GOT3 (cell line): ENCODE data around the gene KRT76.

Experiments
- DNase-seq: peaks from one replicate; lab custom pipeline; 2025; ENCODE audit warnings: mixed read lengths; lab: John Stamatoyannopoulos, UW

Gene KRT76

GRCh38 chr12:52730383-52730782 lies 46.8 kb downstream of the KRT76 start:
- DNase-seq: no peak

DNA sequence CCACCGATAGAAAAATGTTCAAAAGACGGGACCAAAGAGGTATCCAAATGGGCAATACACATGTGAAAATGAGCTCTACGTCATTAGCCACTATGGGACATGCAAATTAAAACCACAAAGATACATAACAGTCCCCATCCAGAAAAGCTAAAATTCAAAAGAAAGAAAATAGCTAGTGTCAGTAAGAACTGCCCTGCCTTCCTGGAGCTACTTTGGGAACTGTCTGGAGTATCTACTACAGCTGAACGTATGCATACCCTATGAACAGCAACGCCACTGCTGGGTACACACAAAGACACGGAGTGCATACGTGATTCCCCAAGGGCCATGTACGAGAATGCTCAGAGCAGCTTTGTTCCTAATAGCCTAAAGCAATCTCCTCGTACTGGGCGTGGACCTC lies 48.0 kb downstream of the KRT76 start:
- DNase-seq: no peak

GRCh38 chr12:52728374-52728773 lies 48.8 kb downstream of the KRT76 start:
- DNase-seq: no peak

DNA sequence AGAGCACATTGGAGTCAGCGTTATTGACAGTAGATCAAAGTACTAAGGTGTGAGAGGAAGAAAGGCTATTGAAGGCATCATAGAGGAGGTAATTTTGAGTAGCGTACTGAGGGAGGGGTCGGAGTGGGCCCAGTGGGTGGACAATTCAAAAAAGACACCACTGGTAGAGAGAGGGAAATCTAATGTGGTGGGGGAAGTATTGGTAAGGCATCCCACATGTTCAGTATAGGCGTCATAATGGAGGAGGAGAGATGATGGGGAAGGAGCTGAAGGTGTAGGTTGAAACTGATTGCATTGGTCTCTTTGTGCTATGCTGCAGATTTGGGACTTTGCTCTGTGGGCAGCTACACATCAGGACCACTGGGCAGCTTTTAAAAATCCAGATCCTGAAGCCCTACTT lies 50.1 kb downstream of the KRT76 start:
- no peak for DNase-seq

- DNase-seq: no peak
Observed at GRCh38 chr12:52726451-52726850, 50.7 kb downstream of the KRT76 start.

GRCh38 chr12:52724384-52724783 lies 52.8 kb downstream of the KRT76 start:
- DNase-seq: no peak

GRCh38 chr12:52722680-52723079 lies 54.5 kb downstream of the KRT76 start:
- no peak for DNase-seq

DNA sequence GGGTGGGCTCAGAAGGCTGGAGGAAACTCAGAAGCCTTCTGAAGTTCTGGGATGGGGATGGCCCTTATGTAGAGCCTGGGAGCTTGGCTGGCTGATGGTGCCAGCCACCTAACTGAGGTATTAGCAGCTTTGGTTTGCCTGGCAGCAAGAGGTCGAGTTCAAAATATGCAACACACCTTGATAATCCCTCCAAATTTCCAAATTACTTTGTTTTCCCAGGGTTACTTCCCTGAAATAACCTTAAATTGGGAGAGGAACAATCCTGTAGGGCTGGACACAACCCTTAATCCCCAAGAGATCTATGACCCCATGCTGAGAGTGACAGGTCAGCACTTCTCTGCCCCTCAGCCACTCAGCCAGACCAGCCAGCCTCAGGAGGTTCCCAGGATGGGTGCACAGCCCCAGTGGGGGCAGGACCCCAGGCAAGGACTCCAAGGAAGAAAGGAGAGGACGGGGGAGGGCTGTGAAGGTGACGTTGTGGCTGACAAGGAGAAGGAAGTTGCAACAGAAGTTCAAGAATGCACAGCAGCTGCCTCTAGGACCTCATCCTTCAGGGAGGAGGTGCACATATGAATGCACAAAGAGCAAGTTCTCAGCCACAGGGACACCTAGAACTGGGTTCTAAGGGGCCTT lies 55.2 kb downstream of the KRT76 start:
- DNase-seq: no peak

- DNase-seq: no peak
Observed at GRCh38 chr12:52720365-52720886, 56.7 kb downstream of the KRT76 start.
